Cerebellar nuclear complex (tissue), 1 donor: Measurements from ENCODE around the gene AMACR.
"Not testable (repeated sequence)": the region's sequence is repeated elsewhere in the genome, so short reads cannot be mapped to it uniquely, and the experiment has no call there.

ENCODE experiments used
- DNase-seq, 2 experiments: peaks; one replicate each; lab custom pipeline; 2025; lab: John Stamatoyannopoulos, UW

Gene AMACR

DNA sequence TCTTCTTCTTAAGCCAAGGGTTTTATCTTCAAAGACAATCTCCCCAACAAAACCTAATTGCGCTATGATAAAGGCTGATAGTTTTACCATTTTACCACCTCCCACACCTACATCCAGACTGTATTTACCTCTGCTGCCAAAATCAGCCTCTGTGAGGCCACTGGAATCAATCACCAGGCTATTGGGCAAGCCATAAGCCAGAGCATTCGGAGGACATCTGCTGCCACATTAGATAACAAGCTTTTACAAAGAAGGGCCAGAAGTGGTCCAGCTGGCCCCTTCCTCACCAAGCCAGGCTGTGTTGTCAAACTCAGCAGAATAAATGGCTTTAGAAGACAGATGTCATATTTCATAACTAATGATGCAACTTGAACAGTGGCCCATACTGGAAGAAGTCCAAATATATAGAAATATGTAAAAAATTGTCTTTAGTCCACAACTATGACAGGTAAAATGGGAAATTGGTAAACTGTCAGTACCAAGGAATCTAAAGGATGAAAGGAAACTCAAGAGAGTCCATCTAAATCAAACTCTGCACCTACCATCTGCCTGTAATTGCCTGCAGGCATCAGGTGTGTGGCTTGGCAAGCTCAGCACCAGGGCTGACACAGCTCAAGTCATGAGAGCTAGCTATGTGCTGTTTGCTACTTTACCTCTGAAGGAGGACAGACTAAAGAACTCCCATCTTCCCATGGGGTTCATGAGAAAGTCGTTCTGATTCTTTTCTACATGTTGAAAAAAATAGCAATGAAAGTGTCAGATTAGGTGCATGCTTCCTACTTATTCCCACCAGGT, 39.4 kb downstream of the AMACR start:
- no peak for DNase-seq

DNA sequence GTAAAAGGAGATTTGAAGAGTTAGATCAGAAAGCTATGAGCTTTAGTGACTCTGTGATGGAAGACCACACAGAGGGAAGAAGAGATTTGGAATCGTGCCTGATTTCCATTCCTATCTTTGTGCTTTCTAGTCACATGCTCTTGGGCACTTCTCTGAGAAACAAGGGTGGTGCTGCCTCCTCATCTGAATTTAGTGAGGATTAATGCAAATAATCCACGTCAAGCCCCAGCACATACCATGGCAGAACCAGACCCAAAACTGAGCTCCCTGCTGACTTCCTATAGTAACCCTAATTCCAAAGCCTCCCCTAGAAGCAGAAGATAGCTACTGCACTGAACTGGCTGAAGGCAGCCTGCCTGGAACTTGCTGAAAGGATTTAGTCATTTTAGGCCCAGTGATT, 41.0 kb downstream of the AMACR start:
- no peak for DNase-seq

DNA sequence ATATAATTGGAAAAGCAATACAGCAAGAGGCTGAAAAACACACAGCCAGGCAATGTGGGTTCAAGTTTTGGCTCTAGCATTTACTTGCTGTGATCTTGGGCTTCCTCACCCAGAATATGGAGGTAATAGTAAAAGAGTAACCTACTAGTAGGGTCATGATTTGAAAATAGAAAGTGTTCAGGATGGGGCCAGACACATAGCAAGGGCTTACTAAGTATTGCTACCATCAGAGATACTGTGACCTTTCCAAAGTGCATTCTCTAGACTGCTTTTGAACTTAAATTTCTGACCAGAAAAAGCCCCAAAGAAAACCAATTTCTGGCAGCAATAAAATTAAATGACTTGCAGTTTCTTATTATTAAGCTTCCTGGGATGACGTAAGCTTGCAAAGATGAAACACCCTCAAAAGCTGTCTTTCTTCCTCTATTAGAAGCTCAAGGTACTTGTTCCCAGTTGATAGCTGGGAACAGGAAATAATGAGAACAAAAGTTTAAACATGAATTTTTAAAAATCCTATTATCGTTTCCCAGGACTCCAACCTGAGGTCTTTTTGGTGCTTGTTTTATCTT, 43.6 kb downstream of the AMACR start:
- no peak for DNase-seq

DNA sequence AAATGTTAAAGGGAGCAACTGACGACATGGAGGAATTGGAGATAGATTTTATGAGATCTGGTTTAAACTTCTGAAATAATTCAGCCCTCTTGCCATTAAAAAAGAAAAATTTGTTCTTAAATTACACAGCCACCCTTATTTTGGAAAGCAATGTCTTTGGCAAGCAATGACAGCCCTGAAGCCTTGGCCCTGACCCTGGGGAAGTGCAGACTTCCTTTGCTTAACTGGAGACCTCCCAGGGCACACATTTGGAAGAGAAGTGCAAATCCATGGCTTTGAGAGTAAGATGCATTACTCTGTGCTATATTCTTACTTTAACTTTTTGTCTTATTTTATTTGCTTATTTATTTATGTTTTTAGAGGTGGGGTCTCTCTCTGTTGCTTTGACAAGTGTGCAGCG, 49.7 kb downstream of the AMACR start:
- no peak for DNase-seq

DNA sequence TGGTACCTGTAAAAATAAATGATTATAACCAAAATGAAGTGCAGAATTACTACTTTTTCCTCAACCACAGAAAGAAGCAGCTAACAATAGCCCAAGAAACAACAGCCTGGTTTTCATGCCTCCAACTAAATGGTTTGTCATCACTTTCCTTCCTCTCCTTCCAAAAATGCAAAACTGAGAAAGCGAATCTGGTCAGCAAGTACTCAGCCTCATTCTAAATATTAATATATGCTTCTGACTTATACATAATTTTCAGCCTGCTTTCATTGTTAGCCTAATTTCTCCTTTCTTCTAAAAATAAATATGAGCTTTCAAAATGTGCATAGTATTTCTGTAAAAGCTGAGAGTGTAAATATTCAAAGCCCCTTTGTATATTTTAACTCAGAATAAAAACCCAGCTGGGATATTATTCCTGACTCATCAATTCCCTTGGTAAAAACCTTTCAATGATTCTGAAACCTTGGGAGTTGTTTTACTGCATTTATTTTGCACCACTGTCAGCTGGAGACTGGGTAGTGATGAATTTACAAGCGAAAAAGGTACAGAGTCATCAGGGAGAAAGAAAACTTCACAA, 50.2 kb downstream of the AMACR start:
- no peak for DNase-seq

DNA sequence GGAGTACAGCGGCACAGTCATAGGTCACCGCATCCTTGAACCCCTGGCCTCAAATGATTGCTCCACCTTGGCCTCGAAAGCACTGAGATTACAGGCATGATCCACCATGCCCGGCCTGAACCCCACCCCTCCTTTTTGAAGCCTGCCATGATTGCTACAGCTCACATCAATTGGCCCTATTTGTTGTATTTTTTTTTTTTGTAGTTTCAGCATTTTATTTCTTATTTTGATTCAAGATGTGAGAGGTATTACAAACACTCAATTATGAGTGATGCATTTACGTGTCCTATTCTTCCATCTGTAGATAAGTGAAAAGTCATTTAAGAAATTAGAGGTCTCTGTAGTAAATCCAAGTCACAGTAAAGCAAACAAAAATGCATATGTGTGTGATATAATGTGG, 55.7 kb downstream of the AMACR start:
- not testable (repeated sequence) for DNase-seq

DNA sequence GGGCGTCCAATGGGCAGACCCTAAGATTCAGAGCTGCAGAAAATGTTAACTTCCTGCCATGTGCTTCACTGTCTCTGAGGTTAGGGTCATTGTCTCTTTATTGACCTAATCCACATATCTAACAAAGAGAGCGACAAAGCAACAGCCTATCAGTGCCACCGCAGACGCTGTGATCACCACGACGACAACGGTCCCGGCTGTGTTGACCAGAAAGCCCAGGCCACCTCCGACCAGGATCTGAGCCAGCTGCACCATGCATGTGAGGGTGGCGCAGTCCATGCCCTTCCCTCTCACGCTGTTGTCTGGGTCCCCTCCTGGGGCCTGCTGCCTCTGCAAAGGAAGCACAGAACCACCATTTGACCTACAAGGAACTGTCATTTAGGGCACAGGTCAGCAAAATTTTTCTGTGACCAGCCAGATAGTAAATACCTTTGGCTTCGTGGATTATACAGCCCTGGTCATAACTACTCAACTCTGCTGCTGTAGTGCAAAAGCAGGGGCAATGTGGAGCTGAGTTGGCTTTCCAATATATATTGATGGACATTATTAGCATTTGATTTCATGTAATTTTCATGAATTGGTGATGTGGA, 63.2 kb downstream of the AMACR start:
- no peak for DNase-seq

DNA sequence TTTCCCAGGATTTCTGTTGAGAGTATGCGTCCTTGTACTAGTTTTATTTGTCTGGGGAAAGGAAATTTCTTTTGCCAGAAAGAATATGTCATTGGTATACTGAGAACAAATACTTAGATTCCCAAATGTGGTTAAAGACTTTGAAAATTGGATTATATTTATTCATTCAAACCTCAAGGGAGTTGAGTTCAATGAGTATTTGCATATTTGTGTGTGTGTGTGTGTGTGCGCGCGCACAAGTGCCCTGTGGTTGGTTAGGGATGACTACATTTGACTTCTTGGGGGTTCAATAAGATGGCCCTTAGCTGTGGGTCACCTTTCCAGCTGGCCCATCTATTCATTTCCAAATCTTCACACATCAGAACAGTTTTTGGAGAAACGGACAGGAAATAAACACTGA, 66.8 kb downstream of the AMACR start:
- no peak for DNase-seq

DNA sequence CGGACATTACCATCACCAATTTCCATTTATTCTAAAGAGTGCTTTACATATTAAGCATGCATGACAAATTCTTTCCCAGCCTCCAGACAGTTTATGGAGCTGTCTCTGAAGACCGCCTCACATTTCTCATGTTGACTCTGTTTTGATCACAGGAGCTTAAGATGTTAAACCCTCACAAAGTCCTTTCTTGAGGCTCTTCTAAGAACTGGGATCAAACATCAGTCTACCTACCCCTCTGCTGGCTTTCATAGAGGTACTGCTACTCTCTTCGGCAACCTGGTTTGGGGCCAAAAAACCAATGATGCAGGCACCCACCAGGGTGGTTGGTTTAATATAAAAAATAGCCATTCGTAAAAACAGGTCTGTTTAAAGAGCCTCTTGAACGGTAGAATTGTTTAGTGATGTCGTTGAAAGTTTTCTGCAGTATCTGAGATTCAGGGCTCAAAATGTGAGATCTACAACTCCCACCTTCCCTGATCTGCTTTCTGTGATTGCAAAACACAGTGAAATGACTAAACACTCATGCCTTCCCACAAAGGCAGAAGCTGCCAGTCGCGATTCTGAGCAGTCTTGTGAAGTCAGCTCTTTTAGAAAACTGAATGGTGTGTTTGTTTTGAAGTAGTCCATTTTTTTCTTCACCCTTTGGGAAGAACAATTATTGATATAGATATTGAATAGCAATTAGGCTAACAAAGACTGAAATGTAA, 68.1 kb downstream of the AMACR start:
- DNase-seq: no peak

DNA sequence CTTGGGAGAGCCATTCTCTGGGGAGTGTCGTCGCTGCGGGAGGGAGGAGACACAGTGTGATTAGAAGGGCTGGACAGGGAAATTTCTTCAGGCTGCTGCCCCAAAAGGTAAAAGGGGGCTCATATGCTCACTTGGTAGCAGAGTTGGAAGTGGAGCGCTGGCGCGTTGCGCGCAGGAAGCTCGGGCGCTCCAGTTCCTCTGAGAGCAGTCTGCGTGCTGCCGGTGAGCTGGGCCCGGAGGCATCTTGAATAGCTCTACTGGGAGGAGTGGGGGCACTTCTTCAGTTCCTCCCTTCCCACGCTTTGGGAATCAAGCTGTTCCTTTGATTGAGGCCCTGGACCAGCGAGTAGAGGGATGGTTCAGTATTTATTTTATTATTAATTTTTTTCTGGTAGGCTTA, 69.0 kb downstream of the AMACR start:
- no peak for DNase-seq

DNA sequence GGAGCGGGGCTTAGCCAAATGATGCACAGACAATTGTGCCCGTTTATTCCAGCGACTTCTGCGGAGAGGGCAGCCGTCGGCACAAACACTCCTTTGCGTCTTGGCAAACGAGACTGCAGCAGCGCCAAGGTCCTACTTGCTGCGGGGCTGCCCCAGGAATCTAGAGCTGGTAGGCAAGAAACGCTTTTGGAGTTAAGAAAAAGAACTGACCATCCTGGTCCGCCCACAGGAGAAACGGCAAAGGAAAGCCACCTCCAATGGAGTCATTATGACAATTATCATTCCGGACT, 69.4 kb downstream of the AMACR start:
- DNase-seq: no peak

DNA sequence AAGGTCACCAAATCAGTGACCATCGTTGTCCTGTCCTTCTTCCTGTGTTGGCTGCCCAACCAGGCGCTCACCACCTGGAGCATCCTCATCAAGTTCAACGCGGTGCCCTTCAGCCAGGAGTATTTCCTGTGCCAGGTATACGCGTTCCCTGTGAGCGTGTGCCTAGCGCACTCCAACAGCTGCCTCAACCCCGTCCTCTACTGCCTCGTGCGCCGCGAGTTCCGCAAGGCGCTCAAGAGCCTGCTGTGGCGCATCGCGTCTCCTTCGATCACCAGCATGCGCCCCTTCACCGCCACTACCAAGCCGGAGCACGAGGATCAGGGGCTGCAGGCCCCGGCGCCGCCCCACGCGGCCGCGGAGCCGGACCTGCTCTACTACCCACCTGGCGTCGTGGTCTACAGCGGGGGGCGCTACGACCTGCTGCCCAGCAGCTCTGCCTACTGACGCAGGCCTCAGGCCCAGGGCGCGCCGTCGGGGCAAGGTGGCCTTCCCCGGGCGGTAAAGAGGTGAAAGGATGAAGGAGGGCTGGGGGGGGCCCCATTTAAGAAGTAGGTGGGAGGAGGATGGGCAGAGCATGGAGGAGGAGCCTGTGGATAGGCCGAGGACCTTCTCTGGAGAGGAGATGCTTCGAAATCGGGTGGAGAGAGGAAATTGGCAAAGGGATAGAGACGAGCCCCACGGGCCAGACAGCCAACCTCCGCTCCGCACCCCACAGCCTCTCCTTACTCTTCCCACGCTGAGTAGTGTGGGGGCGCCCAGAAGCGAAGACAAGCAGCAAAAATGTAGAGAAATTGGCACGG, 69.9 kb downstream of the AMACR start:
- no peak for DNase-seq

DNA sequence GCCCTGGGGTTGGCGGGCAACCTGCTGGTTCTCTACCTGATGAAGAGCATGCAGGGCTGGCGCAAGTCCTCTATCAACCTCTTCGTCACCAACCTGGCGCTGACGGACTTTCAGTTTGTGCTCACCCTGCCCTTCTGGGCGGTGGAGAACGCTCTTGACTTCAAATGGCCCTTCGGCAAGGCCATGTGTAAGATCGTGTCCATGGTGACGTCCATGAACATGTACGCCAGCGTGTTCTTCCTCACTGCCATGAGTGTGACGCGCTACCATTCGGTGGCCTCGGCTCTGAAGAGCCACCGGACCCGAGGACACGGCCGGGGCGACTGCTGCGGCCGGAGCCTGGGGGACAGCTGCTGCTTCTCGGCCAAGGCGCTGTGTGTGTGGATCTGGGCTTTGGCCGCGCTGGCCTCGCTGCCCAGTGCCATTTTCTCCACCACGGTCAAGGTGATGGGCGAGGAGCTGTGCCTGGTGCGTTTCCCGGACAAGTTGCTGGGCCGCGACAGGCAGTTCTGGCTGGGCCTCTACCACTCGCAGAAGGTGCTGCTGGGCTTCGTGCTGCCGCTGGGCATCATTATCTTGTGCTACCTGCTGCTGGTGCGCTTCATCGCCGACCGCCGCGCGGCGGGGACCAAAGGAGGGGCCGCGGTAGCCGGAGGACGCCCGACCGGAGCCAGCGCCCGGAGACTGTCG, 70.7 kb downstream of the AMACR start:
- DNase-seq: no peak

DNA sequence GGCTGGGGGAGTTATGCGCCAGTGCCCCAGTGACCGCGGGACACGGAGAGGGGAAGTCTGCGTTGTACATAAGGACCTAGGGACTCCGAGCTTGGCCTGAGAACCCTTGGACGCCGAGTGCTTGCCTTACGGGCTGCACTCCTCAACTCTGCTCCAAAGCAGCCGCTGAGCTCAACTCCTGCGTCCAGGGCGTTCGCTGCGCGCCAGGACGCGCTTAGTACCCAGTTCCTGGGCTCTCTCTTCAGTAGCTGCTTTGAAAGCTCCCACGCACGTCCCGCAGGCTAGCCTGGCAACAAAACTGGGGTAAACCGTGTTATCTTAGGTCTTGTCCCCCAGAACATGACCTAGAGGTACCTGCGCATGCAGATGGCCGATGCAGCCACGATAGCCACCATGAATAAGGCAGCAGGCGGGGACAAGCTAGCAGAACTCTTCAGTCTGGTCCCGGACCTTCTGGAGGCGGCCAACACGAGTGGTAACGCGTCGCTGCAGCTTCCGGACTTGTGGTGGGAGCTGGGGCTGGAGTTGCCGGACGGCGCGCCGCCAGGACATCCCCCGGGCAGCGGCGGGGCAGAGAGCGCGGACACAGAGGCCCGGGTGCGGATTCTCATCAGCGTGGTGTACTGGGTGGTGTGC, 71.4 kb downstream of the AMACR start, which contains the start of gene RXFP3:
Gene RXFP3 (plus strand): TSS at position 6 of the 636 bp plus-strand sequence. CDS start 355 bp downstream, at position 361.
- DNase-seq: no peak
